ENCODE measurements around the gene HIPK2.

HIPK2 gene

GRCh38 chr7:139734395-139734794, 43.4 kb downstream of the HIPK2 start:
- Histone ChIP-seq H3K27me3 (ENCODE audit: insufficient read depth, low read length) (no peaks in the 10 kb centered on the region), H3K36me3 (ENCODE audit: insufficient read depth, low read length) (no peaks in the 10 kb centered on the region), H3K4me1 (ENCODE audit: insufficient read depth, low read length) (no peaks in the 10 kb centered on the region), H3K9me3 (ENCODE audit: low read length) (peaks cover 7% of the 10 kb centered on the region), H3K4me3 (ENCODE audit: low read length) (no peak overlapping the region), H2AFZ (ENCODE audit: low read depth, low read length) (no peak overlapping the region)

GRCh38 chr7:139733751-139734150, 44.0 kb downstream of the HIPK2 start:
- Histone ChIP-seq H2AFZ (ENCODE audit: low read depth, low read length) (no peak overlapping the region), H3K4me3 (ENCODE audit: low read length) (no peak overlapping the region), H3K36me3 (ENCODE audit: insufficient read depth, low read length) (no peaks in the 10 kb centered on the region), H3K4me1 (ENCODE audit: insufficient read depth, low read length) (no peaks in the 10 kb centered on the region), H3K27me3 (ENCODE audit: insufficient read depth, low read length) (no peaks in the 10 kb centered on the region), H3K9me3 (ENCODE audit: low read length) (peaks cover 7% of the 10 kb centered on the region)

- no peaks in the 10 kb centered on the region for H3K27me3 ChIP-seq (ENCODE audit: insufficient read depth, low read length)
- H3K4me3 ChIP-seq (ENCODE audit: low read length), result no peak overlapping the region
- H2AFZ ChIP-seq (ENCODE audit: low read depth, low read length), result no peak overlapping the region
- peaks cover 2% of the 10 kb centered on the region for H3K36me3 ChIP-seq (ENCODE audit: insufficient read depth, low read length)
- peaks cover 11% of the 10 kb centered on the region for H3K9me3 ChIP-seq (ENCODE audit: low read length)
- no peaks in the 10 kb centered on the region for H3K4me1 ChIP-seq (ENCODE audit: insufficient read depth, low read length)
Measured at GRCh38 chr7:139732471-139733167, 45.2 kb downstream of the HIPK2 start.

- Histone ChIP-seq H2AFZ (ENCODE audit: low read depth, low read length) (no peak overlapping the region), H3K4me1 (ENCODE audit: insufficient read depth, low read length) (no peaks in the 10 kb centered on the region), H3K27me3 (ENCODE audit: insufficient read depth, low read length) (no peaks in the 10 kb centered on the region), H3K4me3 (ENCODE audit: low read length) (no peak overlapping the region), H3K9me3 (ENCODE audit: low read length) (peaks cover 11% of the 10 kb centered on the region), H3K36me3 (ENCODE audit: insufficient read depth, low read length) (peaks cover 2% of the 10 kb centered on the region)
Measured at GRCh38 chr7:139731802-139732470, 45.9 kb downstream of the HIPK2 start.

- H3K27me3 ChIP-seq (ENCODE audit: insufficient read depth, low read length), result no peaks in the 10 kb centered on the region
Measured at GRCh38 chr7:139730746-139731612, 46.8 kb downstream of the HIPK2 start.

GRCh38 chr7:139728203-139728602, 49.6 kb downstream of the HIPK2 start:
- H2AFZ ChIP-seq (ENCODE audit: low read depth, low read length), result no peak overlapping the region
- H3K9me3 ChIP-seq (ENCODE audit: low read length), result peaks cover 3% of the 10 kb centered on the region
- peaks cover 2% of the 10 kb centered on the region for H3K36me3 ChIP-seq (ENCODE audit: insufficient read depth, low read length)
- no peak overlapping the region for H3K4me3 ChIP-seq (ENCODE audit: low read length)
- no peaks in the 10 kb centered on the region for H3K4me1 ChIP-seq (ENCODE audit: insufficient read depth, low read length)
- no peaks in the 10 kb centered on the region for H3K27me3 ChIP-seq (ENCODE audit: insufficient read depth, low read length)

More at GRCh38 chr7:139730746-139731612, 46.8 kb downstream of the HIPK2 start:
- Histone ChIP-seq H2AFZ (ENCODE audit: low read depth, low read length) (no peak overlapping the region), H3K36me3 (ENCODE audit: insufficient read depth, low read length) (peaks cover 2% of the 10 kb centered on the region), H3K4me1 (ENCODE audit: insufficient read depth, low read length) (no peaks in the 10 kb centered on the region), H3K4me3 (ENCODE audit: low read length) (no peak overlapping the region), H3K9me3 (ENCODE audit: low read length) (peaks cover 8% of the 10 kb centered on the region)

GRCh38 chr7:139727151-139727705, 50.6 kb downstream of the HIPK2 start:
- Histone ChIP-seq H3K4me1 (ENCODE audit: insufficient read depth, low read length) (no peaks in the 10 kb centered on the region), H2AFZ (ENCODE audit: low read depth, low read length) (no peak overlapping the region), H3K9me3 (ENCODE audit: low read length) (peaks cover 3% of the 10 kb centered on the region), H3K4me3 (ENCODE audit: low read length) (no peak overlapping the region), H3K27me3 (ENCODE audit: insufficient read depth, low read length) (no peaks in the 10 kb centered on the region), H3K36me3 (ENCODE audit: insufficient read depth, low read length) (peaks cover 2% of the 10 kb centered on the region)

- peaks cover 2% of the 10 kb centered on the region for H3K36me3 ChIP-seq (ENCODE audit: insufficient read depth, low read length)
- no peak overlapping the region for H3K4me3 ChIP-seq (ENCODE audit: low read length)
- H2AFZ ChIP-seq (ENCODE audit: low read depth, low read length), result no peak overlapping the region
- H3K4me1 ChIP-seq (ENCODE audit: insufficient read depth, low read length), result peaks cover 3% of the 10 kb centered on the region
- H3K9me3 ChIP-seq (ENCODE audit: low read length), result peaks cover 3% of the 10 kb centered on the region
- no peaks in the 10 kb centered on the region for H3K27me3 ChIP-seq (ENCODE audit: insufficient read depth, low read length)
Measured at GRCh38 chr7:139726485-139726869, 51.3 kb downstream of the HIPK2 start.

GRCh38 chr7:139725858-139726484, 51.8 kb downstream of the HIPK2 start:
- H3K36me3 ChIP-seq (ENCODE audit: insufficient read depth, low read length), result peaks cover 2% of the 10 kb centered on the region
- H3K27me3 ChIP-seq (ENCODE audit: insufficient read depth, low read length), result no peaks in the 10 kb centered on the region
- no peak overlapping the region for H3K4me3 ChIP-seq (ENCODE audit: low read length)
- H2AFZ ChIP-seq (ENCODE audit: low read depth, low read length), result no peak overlapping the region
- peaks cover 3% of the 10 kb centered on the region for H3K9me3 ChIP-seq (ENCODE audit: low read length)
- peaks cover 5% of the 10 kb centered on the region for H3K4me1 ChIP-seq (ENCODE audit: insufficient read depth, low read length)

GRCh38 chr7:139725077-139725476, 52.7 kb downstream of the HIPK2 start:
- peaks cover 5% of the 10 kb centered on the region for H3K4me1 ChIP-seq (ENCODE audit: insufficient read depth, low read length)
- H3K9me3 ChIP-seq (ENCODE audit: low read length), result peaks cover 3% of the 10 kb centered on the region
- peaks cover 2% of the 10 kb centered on the region for H3K36me3 ChIP-seq (ENCODE audit: insufficient read depth, low read length)
- H3K4me3 ChIP-seq (ENCODE audit: low read length), result no peak overlapping the region
- H3K27me3 ChIP-seq (ENCODE audit: insufficient read depth, low read length), result no peaks in the 10 kb centered on the region
- no peak overlapping the region for H2AFZ ChIP-seq (ENCODE audit: low read depth, low read length)

GRCh38 chr7:139722604-139723003, 55.2 kb downstream of the HIPK2 start:
- H3K27me3 ChIP-seq (ENCODE audit: insufficient read depth, low read length), result no peaks in the 10 kb centered on the region
- no peak overlapping the region for H2AFZ ChIP-seq (ENCODE audit: low read depth, low read length)
- H3K4me1 ChIP-seq (ENCODE audit: insufficient read depth, low read length), result peaks cover 5% of the 10 kb centered on the region
- no peaks in the 10 kb centered on the region for H3K9me3 ChIP-seq (ENCODE audit: low read length)
- H3K4me3 ChIP-seq (ENCODE audit: low read length), result no peak overlapping the region
- no peaks in the 10 kb centered on the region for H3K36me3 ChIP-seq (ENCODE audit: insufficient read depth, low read length)

GRCh38 chr7:139721821-139722220, 56.0 kb downstream of the HIPK2 start:
- Histone ChIP-seq H3K36me3 (ENCODE audit: insufficient read depth, low read length) (peaks cover 6% of the 10 kb centered on the region), H3K4me1 (ENCODE audit: insufficient read depth, low read length) (peaks cover 5% of the 10 kb centered on the region)

More at GRCh38 chr7:139721821-139722220, 56.0 kb downstream of the HIPK2 start:
- Histone ChIP-seq H3K4me3 (ENCODE audit: low read length) (no peak overlapping the region), H2AFZ (ENCODE audit: low read depth, low read length) (no peak overlapping the region), H3K9me3 (ENCODE audit: low read length) (no peaks in the 10 kb centered on the region), H3K27me3 (ENCODE audit: insufficient read depth, low read length) (no peaks in the 10 kb centered on the region)
